H1 (cell line): ENCODE measurements around the gene TMA7B. TPM values are rescaled to one million over a fixed set of nuclear protein-coding genes. Genes with fewer than 3 reads are reported as not detected.
A peak's percentile ranks its signal among the peaks of the same experiment; 100 is the strongest.

Source experiments
- CTCF ChIA-PET: fragments of 300-600 bp; sonication (Branson Sonifier 250); formaldehyde crosslinking; loops from one replicate; lab custom pipeline; 2021; ENCODE audit not compliant: partially characterized antibody; lab: Charles Lee
- POLR2A ChIA-PET: fragments of 300-600 bp; sonication (Branson Sonifier 250); formaldehyde crosslinking; loops from one replicate; lab custom pipeline; 2021; ENCODE audit warnings: inconsistent platforms; ENCODE audit not compliant: partially characterized antibody; lab: Charles Lee
- DNase-seq, 2 experiments: peaks; one replicate each; pipeline versions ENCODE4 v3.0.0 to v3.0.0-alpha.2; 2010 to 2022; ENCODE audit warnings: low spot score in 2 of 2, low read depth in 1 of 2, mixed read lengths in 1 of 2
- FAIRE-seq: peaks from 2 replicates; lab custom pipeline; 2011; peaks lifted over from hg19 to GRCh38; lab: Jason Lieb, UNC
- H2AFZ ChIP-seq: 2 replicates; pipeline ENCODE4 v1.8.1; 2012; ENCODE audit warnings: low read length, inconsistent platforms
- H2AK5ac ChIP-seq: 2 replicates; pipeline ENCODE4 v1.6.1; 2013; ENCODE audit warnings: low read depth, low read length
- H2BK120ac ChIP-seq: replicated peaks from 2 replicates; pipeline ENCODE3; 2013; ENCODE audit warnings: low read depth, low read length, inconsistent platforms
- H2BK12ac ChIP-seq: 2 replicates; pipeline ENCODE4 v1.6.1; 2013; ENCODE audit warnings: low read depth, low read length
- H2BK15ac ChIP-seq: 2 replicates; pipeline ENCODE4 v1.6.1; 2013; ENCODE audit warnings: low read length
- H2BK20ac ChIP-seq: 2 replicates; pipeline ENCODE4 v1.6.1; 2013; ENCODE audit warnings: low read length
- H2BK5ac ChIP-seq: 2 replicates; pipeline ENCODE4 v1.6.1; 2013; ENCODE audit warnings: low read depth, low read length
- H3K14ac ChIP-seq: 2 replicates; pipeline ENCODE4 v1.6.1; 2013; ENCODE audit warnings: inconsistent platforms; ENCODE audit not compliant: insufficient read length
- H3K18ac ChIP-seq: 2 replicates; pipeline ENCODE4 v1.6.1; 2013; ENCODE audit warnings: low read length; ENCODE audit errors: extremely low read depth
- H3K23ac ChIP-seq: 2 replicates; pipeline ENCODE4 v1.6.1; 2013; ENCODE audit warnings: inconsistent platforms; ENCODE audit not compliant: insufficient read length
- H3K23me2 ChIP-seq: 2 replicates; pipeline ENCODE4 v1.6.1; 2013; ENCODE audit warnings: low read depth, low read length
- H3K27ac ChIP-seq: 2 replicates; pipeline ENCODE4 v1.6.1; 2011; ENCODE audit warnings: low read depth, low read length, inconsistent platforms
- H3K27me3 ChIP-seq, 4 experiments: replicated peaks in 1 of 4; 1 replicate in 1 of 4; 2 replicates in 3 of 4; pipeline versions ENCODE4 v1.6.1 to v1.8.1; 2011 to 2013; ENCODE audit warnings: low read length in 3 of 4, mild to moderate bottlenecking in 3 of 4, inconsistent platforms in 2 of 4, mixed read lengths in 2 of 4, moderate library complexity in 1 of 4; ENCODE audit not compliant: control insufficient read depth in 3 of 4, insufficient read depth in 3 of 4; ENCODE audit errors: extremely low read depth in 1 of 4
- H3K36me3 ChIP-seq, 4 experiments: 2 replicates each; pipeline versions ENCODE4 v1.6.1 to v1.8.1; 2011 to 2013; ENCODE audit warnings: mild to moderate bottlenecking in 4 of 4, low read length in 3 of 4, moderate library complexity in 2 of 4, control low read depth in 1 of 4, inconsistent platforms in 1 of 4; ENCODE audit not compliant: insufficient read depth in 4 of 4, control insufficient read depth in 2 of 4
- H3K4ac ChIP-seq: replicated peaks from 2 replicates; pipeline ENCODE3; 2013; ENCODE audit warnings: low read length, low read depth, mixed read lengths, inconsistent platforms; ENCODE audit not compliant: insufficient read length
- H3K4me1 ChIP-seq, 4 experiments: replicated peaks in 1 of 4; 1 replicate in 1 of 4; 2 replicates in 3 of 4; pipeline versions ENCODE4 v1.6.1 to v1.8.1; 2011 to 2013; ENCODE audit warnings: low read length in 3 of 4, inconsistent platforms in 2 of 4, mixed read lengths in 1 of 4; ENCODE audit not compliant: insufficient read depth in 4 of 4, control insufficient read depth in 3 of 4
- H3K4me2 ChIP-seq, 2 experiments: 2 replicates each; pipeline versions ENCODE4 v1.6.1 to v1.8.1; 2011 to 2013; ENCODE audit warnings: low read depth in 2 of 2, low read length in 2 of 2, control low read depth in 1 of 2, inconsistent platforms in 1 of 2, mild to moderate bottlenecking in 1 of 2; ENCODE audit not compliant: insufficient read depth in 1 of 2
- H3K4me3 ChIP-seq, 4 experiments: fragments of 200-600, 300-600 bp in 1 of 4; sonication (generic), shearing (Covaris generic), sonication (Bioruptor Twin) in 1 of 4; 2 replicates each; pipeline versions ENCODE4 v1.5.1 to v1.8.1; 2011 to 2016; ENCODE audit warnings: low read length in 4 of 4, low read depth in 3 of 4, control low read depth in 2 of 4, inconsistent platforms in 2 of 4, mild to moderate bottlenecking in 2 of 4, mixed read lengths in 1 of 4, moderate library complexity in 1 of 4; ENCODE audit not compliant: insufficient read depth in 2 of 4; ENCODE audit errors: extremely low read depth in 1 of 4
- H3K56ac ChIP-seq: replicated peaks from 2 replicates; pipeline ENCODE3; 2013; ENCODE audit warnings: low read depth, mild to moderate bottlenecking, mixed read lengths, low read length, inconsistent platforms; ENCODE audit not compliant: insufficient read length
- H3K79me1 ChIP-seq: 2 replicates; pipeline ENCODE4 v1.6.1; 2013; ENCODE audit warnings: low read depth, low read length, control low read depth
- H3K79me2 ChIP-seq, 2 experiments: 2 replicates each; pipeline versions ENCODE4 v1.6.1 to v1.8.1; 2012 to 2013; ENCODE audit warnings: low read length in 2 of 2, mild to moderate bottlenecking in 2 of 2, inconsistent platforms in 1 of 2; ENCODE audit not compliant: insufficient read depth in 2 of 2, control insufficient read depth in 1 of 2
- H3K9ac ChIP-seq, 4 experiments: replicated peaks in 1 of 4; 1 replicate in 1 of 4; 2 replicates in 3 of 4; pipeline versions ENCODE4 v1.6.1 to v1.8.1; 2011 to 2013; ENCODE audit warnings: low read depth in 3 of 4, low read length in 3 of 4, control low read depth in 2 of 4, mild to moderate bottlenecking in 2 of 4, moderate library complexity in 2 of 4, inconsistent platforms in 1 of 4; ENCODE audit errors: extremely low read depth in 1 of 4
- H3K9me3 ChIP-seq, 2 experiments: 2 replicates each; pipeline versions ENCODE4 v1.6.1 to v1.8.1; 2012 to 2013; ENCODE audit warnings: mild to moderate bottlenecking in 2 of 2, moderate library complexity in 2 of 2, control low read depth in 1 of 2, inconsistent platforms in 1 of 2, low read depth in 1 of 2, low read length in 1 of 2, mixed read lengths in 1 of 2; ENCODE audit not compliant: insufficient read depth in 2 of 2
- H4K20me1 ChIP-seq, 2 experiments: replicated peaks in 1 of 2; 2 replicates each; pipeline versions ENCODE3 to v1.8.1; 2011 to 2013; ENCODE audit warnings: inconsistent platforms in 2 of 2, low read length in 2 of 2, mild to moderate bottlenecking in 1 of 2; ENCODE audit not compliant: insufficient read depth in 2 of 2, control insufficient read depth in 1 of 2
- H4K5ac ChIP-seq: 2 replicates; pipeline ENCODE4 v1.6.1; 2013; ENCODE audit warnings: low read length, low read depth, mixed read lengths, inconsistent platforms; ENCODE audit not compliant: insufficient read length
- H4K8ac ChIP-seq: 2 replicates; pipeline ENCODE4 v1.8.0; 2013; ENCODE audit warnings: mild to moderate bottlenecking, moderate library complexity, low read length, inconsistent platforms; ENCODE audit not compliant: insufficient read depth; ENCODE audit errors: extremely low read depth
- H4K91ac ChIP-seq: replicated peaks from 2 replicates; pipeline ENCODE3; 2013; ENCODE audit warnings: low read length, mixed read lengths, inconsistent platforms; ENCODE audit not compliant: insufficient read length
- CHD1 ChIP-seq: IDR thresholded peaks from 2 replicates; pipeline ENCODE4 v1.6.1; 2012; ENCODE audit warnings: low read depth, low read length, improper control_type of control experiment
- EP300 ChIP-seq, 2 experiments: IDR thresholded peaks; 1 replicate in 1 of 2; 2 replicates in 1 of 2; pipeline ENCODE4 v1.6.1; 2011 to 2012; ENCODE audit warnings: low read depth in 2 of 2, low read length in 2 of 2, mild to moderate bottlenecking in 2 of 2, borderline replicate concordance in 1 of 2, inconsistent platforms in 1 of 2, moderate library complexity in 1 of 2
- EZH2 ChIP-seq: fragments of 200-600 bp; sonication (generic); IDR thresholded peaks from 2 replicates; pipeline ENCODE4 v1.7.1; 2012; ENCODE audit warnings: low read depth, mild to moderate bottlenecking, moderate library complexity, low read length, inconsistent platforms; ENCODE audit not compliant: severe bottlenecking
- GABPA ChIP-seq: IDR thresholded peaks from 2 replicates; pipeline ENCODE4 v1.6.1; 2011; ENCODE audit warnings: mild to moderate bottlenecking, low read length, moderate library complexity, borderline replicate concordance; ENCODE audit not compliant: insufficient read depth
- JUN ChIP-seq: IDR thresholded peaks from 2 replicates; pipeline ENCODE4 v1.6.1; 2011; ENCODE audit warnings: low read depth, mild to moderate bottlenecking, improper control_type of control experiment, low read length
- NRF1 ChIP-seq: IDR thresholded peaks from 2 replicates; pipeline ENCODE4 v1.6.1; 2011; ENCODE audit warnings: mild to moderate bottlenecking, low read depth, low read length, improper control_type of control experiment
- POLR2A ChIP-seq, 2 experiments: IDR thresholded peaks; 1 replicate in 1 of 2; 2 replicates in 1 of 2; pipeline ENCODE4 v1.6.1; 2011; ENCODE audit warnings: low read depth in 2 of 2, low read length in 2 of 2, mild to moderate bottlenecking in 2 of 2; ENCODE audit errors: control extremely low read depth in 1 of 2
- POLR2AphosphoS5 ChIP-seq: IDR thresholded peaks from 2 replicates; pipeline ENCODE4 v1.6.1; 2011; ENCODE audit warnings: low read depth, low read length
- RAD21 ChIP-seq, 2 experiments: IDR thresholded peaks in 1 of 2; conservative IDR thresholded peaks in 1 of 2; 2 replicates each; pipeline ENCODE4 v1.6.1; 2011; ENCODE audit warnings: low read depth in 2 of 2, low read length in 2 of 2, improper control_type of control experiment in 1 of 2, inconsistent platforms in 1 of 2, mild to moderate bottlenecking in 1 of 2, moderate library complexity in 1 of 2
- YY1 ChIP-seq: IDR thresholded peaks from 2 replicates; pipeline ENCODE4 v1.6.1; 2011; ENCODE audit warnings: low read depth, mild to moderate bottlenecking, low read length
- WGBS, 2 experiments: shearing (Covaris generic) in 1 of 2; methylation state at CpG; one replicate each; pipeline versions ENCODE4 v1.1.6 to v1.1.7; 2013 to 2015; ENCODE audit warnings: low lambda C conversion rate in 2 of 2, mixed read lengths in 2 of 2, inconsistent platforms in 1 of 2, low coverage in 1 of 2, missing lambda C conversion rate in 1 of 2; ENCODE audit not compliant: insufficient replicate concordance in 2 of 2, insufficient coverage in 1 of 2, insufficient read length in 1 of 2; ENCODE audit errors: extremely low coverage in 1 of 2, missing lambda C conversion rate in 1 of 2; 5-methylcytosine and 5-hydroxymethylcytosine counted together
- polyA plus RNA-seq, 7 experiments: library from polyadenylated mRNA; depleted of rRNA in 3 of 7; stranded (reverse) in 5 of 7; unstranded in 2 of 7; fragments of >200 nt in 5 of 7; fragments of 200-250 nt in 2 of 7; gene quantifications; 1 replicate in 5 of 7; 2 replicates in 1 of 7; 4 replicates in 1 of 7; pipeline versions ENCODE4 v1.2.1 to v1.2.3, GENCODE V29; 2011 to 2013; ENCODE audit warnings: missing spikeins in 2 of 7, mixed read lengths in 2 of 7
- total RNA-seq: library from RNA; stranded (reverse); fragmentation: NEBNext Ultra II Directional; extraction: Animal tissue kit (Norgen Biotek cat#: 25700); gene quantifications from 2 replicates; pipeline ENCODE4 v1.2.1, GENCODE V29; 2021

The TMA7B gene
- total and polyA plus RNA-seq, 2 of the 8 experiments (the other 6 are each of a cell fraction or from before 2014, with no cell fraction given), result not detected

GRCh38 chr22:39938509-39939111 is 21.6 kb upstream of the TMA7B start:
- H3K4ac ChIP-seq, result no peak overlapping the region
- H3K14ac ChIP-seq, result no peak overlapping the region
- H3K79me1 ChIP-seq, result no peaks in the 10 kb centered on the region
- H3K9me3 ChIP-seq, result no peaks in the 10 kb centered on the region
- no peak overlapping the region for H3K9ac ChIP-seq
- H3K27ac ChIP-seq, result no peak overlapping the region
- H3K36me3 ChIP-seq, result no peaks in the 10 kb centered on the region
- no peak overlapping the region for H3K4me2 ChIP-seq
- ChIA-PET CTCF (interaction anchor here (0.7 to 2.2 kb wide), 8 partner anchors 8 to 804 kb away, joined by 3 to 6 read pairs (median 4); no protein-coding TSS in a partner anchor), POLR2A (interaction anchor here (0.6 kb wide), 1 partner anchor 57 kb away, joined by 3 read pairs; no protein-coding TSS in a partner anchor)
- H4K5ac ChIP-seq, result no peak overlapping the region
- H3K56ac ChIP-seq, result no peak overlapping the region
- no peak overlapping the region for H3K4me3 ChIP-seq
- no peaks in the 10 kb centered on the region; a peak in 1 of 7 replicates for H3K27me3 ChIP-seq
- H2AK5ac ChIP-seq, result no peak overlapping the region
- no peak overlapping the region for H3K23ac ChIP-seq
- no peak overlapping the region for H2BK15ac ChIP-seq
- no peaks in the 10 kb centered on the region for H4K20me1 ChIP-seq
- no peak overlapping the region for H3K18ac ChIP-seq
- FAIRE-seq, result no peak
- H2BK120ac ChIP-seq, result no peak overlapping the region
- H2BK12ac ChIP-seq, result no peak overlapping the region
- H3K79me2 ChIP-seq, result no peaks in the 10 kb centered on the region
- no peak for DNase-seq
- no peak overlapping the region for H2BK5ac ChIP-seq
- 0 out of 2 replicates have a peak overlapping the region, but pooled peaks have one; percentile 69 for H2BK20ac ChIP-seq
- 93% methylated on average over 14 of the region's 14 CpGs; no CpG with 5 or more reads in 1 of the 2 experiments for WGBS, 2 experiments
- H3K23me2 ChIP-seq, result no peaks in the 10 kb centered on the region
- H4K8ac ChIP-seq, result no peak overlapping the region
- H2AFZ ChIP-seq, result no peak overlapping the region
- H4K91ac ChIP-seq, result no peak overlapping the region
- H3K4me1 ChIP-seq, result peaks cover 2 to 19% (median 7%) of the 10 kb centered on the region in 4 experiments; a peak in 6 of 7 replicates
- TF ChIP-seq NRF1 (no peak), POLR2A (IDR thresholded peaks at IDR 0.05; ENCODE audit: control extremely low read depth in 1 of 2, low read depth in 2 of 2, low read length in 2 of 2) (no peak), JUN (no peak), GABPA (no peak), EP300 (IDR thresholded peaks at IDR 0.05; ENCODE audit: borderline replicate concordance in 1 of 2, low read depth in 2 of 2, low read length in 2 of 2) (no peak), EZH2 (no peak), RAD21 (IDR thresholded peaks at IDR 0.05 in 1 of 2, conservative IDR thresholded peaks at IDR 0.05 in 1 of 2; ENCODE audit: low read depth in 2 of 2, low read length in 2 of 2) (no peak), POLR2AphosphoS5 (no peak), CHD1 (no peak), YY1 (no peak)
